IMR-90 (cell line): ENCODE measurements around the gene GLIS1. TPM values are rescaled to one million over a fixed set of nuclear protein-coding genes. Genes with fewer than 3 reads are reported as not detected.

Experiments
- ATAC-seq: fragments of 200-7000 bp; cut with Tn5 transposase; 2 replicates; pipeline ENCODE4 v1.9.1; 2020; ENCODE audit warnings: low read depth, mild to moderate bottlenecking, moderate library complexity
- BruUV-seq: library from RNA; stranded (reverse); fragments of 400-500 nt; replicated peaks from 2 replicates; lab custom pipeline; 2021; lab: Mats Ljungman, UMichigan
- CTCF ChIA-PET: fragments of 300-600 bp; formaldehyde crosslinking; extraction: SDS; loops from one replicate; lab custom pipeline; 2021; ENCODE audit warnings: antibody characterized with exemption; lab: Yijun Ruan, JAX
- POLR2A ChIA-PET: fragments of 300-600 bp; sonication (Branson Sonifier 250); formaldehyde crosslinking; loops from one replicate; lab custom pipeline; 2022; ENCODE audit warnings: antibody characterized with exemption; ENCODE audit not compliant: unreplicated experiment; lab: Charles Lee
- DNase-seq: peaks from one replicate; pipeline ENCODE4 v3.0.0; 2013
- H2AFZ ChIP-seq: replicated peaks from 2 replicates; pipeline ENCODE3; 2013; ENCODE audit warnings: low read length, mild to moderate bottlenecking; ENCODE audit not compliant: poor library complexity
- H2AK5ac ChIP-seq: 2 replicates; pipeline ENCODE4 v1.6.1; 2013; ENCODE audit warnings: low read depth, low read length, inconsistent platforms
- H2AK9ac ChIP-seq: replicated peaks from 2 replicates; pipeline ENCODE3; 2013; ENCODE audit warnings: mild to moderate bottlenecking, low read depth, low read length, moderate library complexity; ENCODE audit not compliant: poor library complexity
- H2BK120ac ChIP-seq: 2 replicates; pipeline ENCODE4 v1.6.1; 2013; ENCODE audit warnings: low read depth, low read length, inconsistent platforms
- H2BK15ac ChIP-seq: 3 replicates; pipeline ENCODE4 v1.6.1; 2013; ENCODE audit warnings: low read depth, low read length, inconsistent platforms
- H2BK20ac ChIP-seq: 2 replicates; pipeline ENCODE4 v1.6.1; 2013; ENCODE audit warnings: low read depth, mild to moderate bottlenecking, inconsistent platforms, low read length, moderate library complexity
- H2BK5ac ChIP-seq: 2 replicates; pipeline ENCODE4 v1.6.1; 2013; ENCODE audit warnings: mild to moderate bottlenecking, low read depth, low read length, inconsistent platforms; ENCODE audit not compliant: poor library complexity, severe bottlenecking
- H3K14ac ChIP-seq: replicated peaks from 2 replicates; pipeline ENCODE4 v1.6.1; 2013; ENCODE audit warnings: low read depth, low read length, inconsistent platforms
- H3K18ac ChIP-seq: 2 replicates; pipeline ENCODE4 v1.6.1; 2013; ENCODE audit warnings: low read depth, low read length, control low read depth
- H3K23ac ChIP-seq: 2 replicates; pipeline ENCODE4 v1.6.1; 2013; ENCODE audit warnings: low read depth, low read length, inconsistent platforms
- H3K27ac ChIP-seq: 2 replicates; pipeline ENCODE4 v1.5.1; 2013; ENCODE audit warnings: mild to moderate bottlenecking, control low read depth, low read length; ENCODE audit not compliant: insufficient read depth
- H3K27me3 ChIP-seq: 2 replicates; pipeline ENCODE4 v1.6.1; 2013; ENCODE audit warnings: low read length; ENCODE audit not compliant: control insufficient read depth, insufficient read depth
- H3K36me3 ChIP-seq: 2 replicates; pipeline ENCODE4 v1.6.1; 2013; ENCODE audit warnings: low read length, mixed read lengths; ENCODE audit not compliant: control insufficient read depth, insufficient read depth
- H3K4ac ChIP-seq: 2 replicates; pipeline ENCODE4 v1.6.1; 2013; ENCODE audit warnings: low read depth, low read length, inconsistent platforms
- H3K4me1 ChIP-seq: 2 replicates; pipeline ENCODE4 v1.6.1; 2013; ENCODE audit warnings: low read length, mixed read lengths; ENCODE audit not compliant: control insufficient read depth, insufficient read depth
- H3K4me2 ChIP-seq: 2 replicates; pipeline ENCODE4 v1.6.1; 2013; ENCODE audit warnings: low read depth, mild to moderate bottlenecking, control low read depth, low read length, moderate library complexity
- H3K4me3 ChIP-seq: 2 replicates; pipeline ENCODE4 v1.5.1; 2013; ENCODE audit warnings: low read depth, mild to moderate bottlenecking, control low read depth, low read length, moderate library complexity; ENCODE audit not compliant: insufficient read depth
- H3K56ac ChIP-seq: 2 replicates; pipeline ENCODE4 v1.6.1; 2013; ENCODE audit warnings: low read length, inconsistent platforms; ENCODE audit not compliant: insufficient read depth; ENCODE audit errors: extremely low read depth
- H3K79me1 ChIP-seq, 2 experiments: 2 replicates each; pipeline ENCODE4 v1.6.1; 2013; ENCODE audit warnings: low read length in 2 of 2, inconsistent platforms in 1 of 2, low read depth in 1 of 2
- H3K9ac ChIP-seq: 2 replicates; pipeline ENCODE4 v1.6.1; 2013; ENCODE audit warnings: low read depth, low read length, control low read depth
- H3K9me1 ChIP-seq: 2 replicates; pipeline ENCODE4 v1.6.1; 2013; ENCODE audit warnings: low read length, inconsistent platforms; ENCODE audit not compliant: insufficient read depth
- H3K9me3 ChIP-seq: 2 replicates; pipeline ENCODE4 v1.6.1; 2013; ENCODE audit warnings: low read length; ENCODE audit not compliant: control insufficient read depth, insufficient read depth
- H4K20me1 ChIP-seq: 2 replicates; pipeline ENCODE4 v1.6.1; 2013; ENCODE audit warnings: low read length, inconsistent platforms; ENCODE audit not compliant: insufficient read depth
- H4K5ac ChIP-seq: 2 replicates; pipeline ENCODE4 v1.6.1; 2013; ENCODE audit warnings: mild to moderate bottlenecking, low read depth, low read length, control low read depth
- H4K8ac ChIP-seq, 2 experiments: 2 replicates each; pipeline ENCODE4 v1.6.1; 2013; ENCODE audit warnings: low read depth in 2 of 2, low read length in 2 of 2, control low read depth in 1 of 2, inconsistent platforms in 1 of 2
- H4K91ac ChIP-seq: 2 replicates; pipeline ENCODE4 v1.6.1; 2013; ENCODE audit warnings: low read depth, low read length, inconsistent platforms; ENCODE audit not compliant: insufficient read depth
- MXI1 ChIP-seq: IDR thresholded peaks from 2 replicates; pipeline ENCODE4 v1.6.1; 2012; ENCODE audit warnings: low read depth, mild to moderate bottlenecking, low read length, moderate library complexity, borderline replicate concordance
- POLR2A ChIP-seq: IDR thresholded peaks from 2 replicates; pipeline ENCODE4 v1.6.1; 2012; ENCODE audit warnings: mild to moderate bottlenecking, low read depth, low read length
- RCOR1 ChIP-seq: IDR thresholded peaks from 2 replicates; pipeline ENCODE4 v1.6.1; 2012; ENCODE audit warnings: mild to moderate bottlenecking, low read length, improper control_type of control experiment; ENCODE audit not compliant: insufficient replicate concordance
- SMC3 ChIP-seq: fragments of 150-350 bp; IDR thresholded peaks from 2 replicates; pipeline ENCODE4 v1.6.1; 2016; ENCODE audit warnings: low read depth, mild to moderate bottlenecking, antibody characterized with exemption, low read length, moderate library complexity
- WGBS, 2 experiments: methylation state at CpG; one replicate each; pipeline versions ENCODE4 v1.1.5 to v1.1.7; 2013; ENCODE audit warnings: missing lambda C conversion rate in 2 of 2; ENCODE audit not compliant: insufficient read length in 1 of 2; ENCODE audit errors: extremely low coverage in 2 of 2; 5-methylcytosine and 5-hydroxymethylcytosine counted together
- dilution Hi-C: fragments of 300-500 bp; cut with HindIII; formaldehyde crosslinking; loops from one replicate; pipeline ENCODE4 v1.14.3; 2018; ENCODE audit warnings: low sequenced_read_pairs; ENCODE audit not compliant: unreplicated experiment
- in situ Hi-C: fragments of 300-500 bp; cut with MboI; formaldehyde crosslinking; loops from 3 replicates; pipeline ENCODE4 v1.14.3; 2019; ENCODE audit warnings: low sequenced_read_pairs, inconsistent platforms, mixed read lengths
- intact Hi-C: fragments of 100-400 bp; cut with micrococcal nuclease; formaldehyde crosslinking; loops from 2 replicates; pipeline ENCODE4 v1.10.0; 2022
- polyA plus RNA-seq, 3 experiments: library from polyadenylated mRNA; depleted of rRNA; stranded (reverse); fragments of >200 nt; gene quantifications; 2 replicates each; pipeline ENCODE4 v1.2.3, GENCODE V29; 2012; ENCODE audit warnings: low replicate concordance in 1 of 3
- total RNA-seq: library from RNA; depleted of rRNA; stranded (reverse); fragments of >200 nt; gene quantifications from 2 replicates; pipeline ENCODE4 v1.2.3, GENCODE V29; 2012

Gene GLIS1
- total and polyA plus RNA-seq, 2 of the 4 experiments (the other 2 are of a cell fraction): 0.18 to 2.3 TPM

DNA sequence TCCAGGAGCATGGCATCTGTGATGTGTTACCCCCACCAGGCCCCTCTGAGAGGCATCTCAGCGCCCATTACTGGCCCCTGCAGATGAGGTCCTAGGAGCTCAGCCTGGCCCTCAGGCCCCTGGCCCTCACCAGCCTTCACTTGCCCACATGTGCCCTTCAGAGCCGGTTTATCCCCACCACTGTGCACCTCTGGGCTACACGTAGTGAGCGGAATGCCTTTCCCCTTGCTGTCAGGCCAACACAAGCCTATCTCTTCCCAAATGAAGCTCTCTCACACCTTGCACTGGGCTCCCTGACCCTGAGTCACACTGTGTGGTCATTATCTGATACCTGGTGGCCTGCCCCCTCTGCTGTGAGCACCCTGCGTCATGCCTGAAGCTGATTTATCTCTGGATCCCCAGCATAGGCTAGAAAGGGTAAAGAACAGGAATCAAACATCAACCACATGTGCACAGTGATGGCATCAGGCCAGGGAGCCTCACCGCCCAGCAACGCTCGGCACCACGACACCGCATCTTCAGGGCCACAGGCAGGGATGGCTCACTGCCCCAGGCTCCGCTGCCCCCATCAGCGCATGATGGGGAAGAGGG, 49.1 kb downstream of the GLIS1 start:
- in situ Hi-C loops: no loop called here
- no peaks in the 10 kb centered on the region for H3K36me3 ChIP-seq
- H2AK9ac ChIP-seq: no peak overlapping the region
- no peak overlapping the region for H3K4me2 ChIP-seq
- H3K9me3 ChIP-seq: no peaks in the 10 kb centered on the region
- no peak overlapping the region for H2BK5ac ChIP-seq
- H3K18ac ChIP-seq: no peak overlapping the region
- CTCF ChIA-PET: no interaction called here
- peaks cover 0 to 43% of the 10 kb centered on the region in 2 experiments; a peak in 3 of 4 replicates for H3K79me1 ChIP-seq
- H2AK5ac ChIP-seq: no peak overlapping the region
- no TSS peak for BruUV-seq
- no peak overlapping the region for H3K14ac ChIP-seq
- no peak overlapping the region for H3K23ac ChIP-seq
- H3K4ac ChIP-seq: no peak overlapping the region
- no peak overlapping the region for H2BK20ac ChIP-seq
- ATAC-seq (no peak), DNase-seq (no peak)
- dilution Hi-C loops: no loop called here
- no peak overlapping the region for H2BK15ac ChIP-seq
- POLR2A ChIA-PET: no interaction called here
- H3K4me3 ChIP-seq: no peak overlapping the region
- H4K5ac ChIP-seq: no peak overlapping the region
- no peak overlapping the region for H3K9ac ChIP-seq
- TF ChIP-seq RCOR1 (no peak), SMC3 (no peak), POLR2A (no peak), MXI1 (no peak)
- no peaks in the 10 kb centered on the region for H3K27me3 ChIP-seq
- peaks cover 21% of the 10 kb centered on the region for H3K9me1 ChIP-seq
- H4K8ac ChIP-seq: no peak overlapping the region
- H4K91ac ChIP-seq: no peak overlapping the region
- no peak overlapping the region for H3K27ac ChIP-seq
- H3K56ac ChIP-seq: no peak overlapping the region
- H3K4me1 ChIP-seq: peaks cover 19% of the 10 kb centered on the region
- peaks cover 25% of the 10 kb centered on the region; the same call in 1 of the 2 replicates for H4K20me1 ChIP-seq
- 100% methylated on average over 2 of the region's 12 CpGs; no CpG with 5 or more reads in 1 of the 2 experiments for WGBS, 2 experiments
- H2AFZ ChIP-seq: no peak overlapping the region
- intact Hi-C loops: loop anchor here (5.0 kb wide), 2 partner anchors 42 to 203 kb away; no protein-coding TSS in a partner anchor
- H2BK120ac ChIP-seq: no peak overlapping the region
